Adrenal gland (tissue), 12 donors: ENCODE data around the gene RTP5. TPM values are rescaled to one million over a fixed set of nuclear protein-coding genes. Genes with fewer than 3 reads are reported as not detected.

Experiments
- DNase-seq, 7 donors: peaks; one replicate each; pipeline ENCODE4 v3.0.0-alpha.2; 2019 to 2020
- H3K27ac ChIP-seq, 5 donors: fragments of 200-600 bp; sonication (generic) in 4 of 5; 1 replicate in 3 of 5; 2 replicates in 2 of 5; pipeline versions ENCODE4 v1.5.1 to v1.8.0; 2016 to 2020; ENCODE audit warnings: mild to moderate bottlenecking in 1 of 5
- H3K27me3 ChIP-seq: fragments of 200-600 bp; 2 replicates; pipeline ENCODE4 v1.8.0; 2021
- H3K36me3 ChIP-seq, 2 donors: fragments of 200-600 bp; replicated peaks in 1 of 2; 1 replicate in 1 of 2; 2 replicates in 1 of 2; pipeline versions ENCODE4 v1.5.1 to v1.8.0; 2018 to 2022
- H3K4me1 ChIP-seq, 2 donors: fragments of 200-600 bp; replicated peaks in 1 of 2; 1 replicate in 1 of 2; 2 replicates in 1 of 2; pipeline versions ENCODE4 v1.5.1 to v1.8.0; 2018 to 2021
- H3K4me3 ChIP-seq, 4 donors: fragments of 200-600 bp; sonication (generic) in 3 of 4; one replicate each; pipeline ENCODE4 v1.5.1; 2016 to 2018
- H3K9me3 ChIP-seq, 3 donors: fragments of 200-600 bp; sonication (generic) in 1 of 3; replicated peaks in 1 of 3; 1 replicate in 2 of 3; 2 replicates in 1 of 3; pipeline versions ENCODE4 v1.5.1 to v1.8.0; 2016 to 2021
- POLR2A ChIP-seq, 2 donors: fragments of 450-650 bp; IDR thresholded peaks; one replicate each; pipeline ENCODE4 v1.6.1; 2017; ENCODE audit warnings: antibody characterized with exemption in 2 of 2, mild to moderate bottlenecking in 2 of 2, moderate library complexity in 1 of 2
- WGBS, 4 donors: extraction: QIAGEN DNeasy Blood & Tissue Kit in 2 of 4; methylation state at CpG; one replicate each; pipeline versions ENCODE4 v1.1.5 to v1.1.7; 2013 to 2017; 5-methylcytosine and 5-hydroxymethylcytosine counted together
- intact Hi-C, 2 donors: fragments of 100-400 bp; cut with DNase I; formaldehyde crosslinking; loops; one replicate each; pipeline versions ENCODE4 v1.14.1 to v1.15.0; 2022 to 2023
- polyA plus RNA-seq, 3 donors: library from polyadenylated mRNA; stranded (reverse); fragments of 200-250 nt in 2 of 3; fragments of 350-450 nt in 1 of 3; fragmentation: Illumina TruSeq in 1 of 3; extraction: RNeasy Lipid Tissue Mini Kit (QIAGEN cat#74804) in 1 of 3; gene quantifications; one replicate each; pipeline ENCODE4 v1.2.3, GENCODE V29; 2013 to 2014
- total RNA-seq, 9 donors: library from RNA; depleted of rRNA in 4 of 9; stranded (reverse); fragments of >200 nt in 4 of 9; fragments of 120-200 nt in 1 of 9; fragmentation: NEBNext Ultra II Directional in 1 of 9; extraction: Animal tissue kit (Norgen Biotek cat#: 25700) in 1 of 9; gene quantifications; one replicate each; pipeline versions ENCODE4 v1.1.0 to v1.2.4, GENCODE V29; 2013 to 2023
- TF ChIP-seq, protein P1 (sequence below), 6 experiments: fragments of 450-650 bp in 4 of 6; fragments of 200-600 bp in 2 of 6; sonication (generic) in 1 of 6; IDR thresholded peaks; 1 replicate in 5 of 6; 2 replicates in 1 of 6; pipeline versions ENCODE4 v1.5.1 to v1.8.0; 2016 to 2021; ENCODE audit warnings: antibody characterized with exemption in 6 of 6, mild to moderate bottlenecking in 2 of 6, moderate library complexity in 1 of 6
- donor health status: healthy with polysubstance abuse.
- donor health status: Bipolar disorder and iron deficiency.
- donor health status: DM: yes; HTN: yes; CAD: no.
- donor health status: DM: no; HTN: no; CAD: no.
- donor health status: DM: no; HTN: no; CAD: no.
- donor health status: DM: yes; HTN: yes; CAD: no.

Gene RTP5
- total and polyA plus RNA-seq, 12 donors: 0.07 to 0.56 (median 0.11) TPM; not detected in 9

DNA sequence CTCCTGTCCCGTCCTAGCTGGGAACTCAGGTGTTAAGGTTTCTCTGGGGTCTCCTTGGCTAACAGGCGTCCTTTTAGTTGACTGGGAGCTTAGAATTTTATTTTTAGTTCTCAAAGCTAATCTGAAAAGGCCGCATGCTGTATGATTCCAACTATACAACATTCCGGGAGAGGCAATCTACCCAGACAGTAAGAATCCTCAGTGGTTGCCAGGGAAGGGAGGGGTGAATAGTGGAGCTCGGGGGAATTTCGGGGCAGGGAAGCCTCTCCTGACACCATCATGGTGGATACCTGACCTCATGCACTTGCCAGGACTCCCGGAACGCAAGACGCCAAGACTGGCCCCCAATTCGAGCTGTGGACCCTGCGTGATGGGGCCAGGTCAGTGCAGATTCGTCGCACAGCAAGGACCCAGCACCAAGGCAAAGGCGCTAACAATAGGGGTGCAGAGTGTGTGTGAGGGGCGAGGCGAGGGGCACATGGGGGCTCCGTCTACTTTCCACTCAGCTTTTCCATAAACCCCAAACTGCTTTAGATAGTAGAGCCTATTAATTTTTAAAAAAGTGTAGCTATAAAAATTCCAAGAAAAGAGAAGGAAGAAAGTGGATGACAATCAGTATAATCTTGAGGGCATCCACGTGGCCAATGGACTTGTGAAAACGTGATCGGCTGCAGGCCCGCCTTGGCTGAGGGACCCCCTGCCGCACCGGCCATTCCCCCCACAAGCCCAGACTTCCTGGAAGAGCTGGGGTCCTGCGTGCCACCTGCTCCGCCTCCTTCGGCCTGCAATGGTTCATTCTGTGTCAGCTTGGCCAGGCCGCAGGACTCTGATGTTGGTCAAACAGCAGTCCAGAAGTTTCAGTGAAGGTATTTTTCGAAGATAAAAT is 28.1 kb upstream of the RTP5 start:
- TF ChIP-seq, protein P1, sequence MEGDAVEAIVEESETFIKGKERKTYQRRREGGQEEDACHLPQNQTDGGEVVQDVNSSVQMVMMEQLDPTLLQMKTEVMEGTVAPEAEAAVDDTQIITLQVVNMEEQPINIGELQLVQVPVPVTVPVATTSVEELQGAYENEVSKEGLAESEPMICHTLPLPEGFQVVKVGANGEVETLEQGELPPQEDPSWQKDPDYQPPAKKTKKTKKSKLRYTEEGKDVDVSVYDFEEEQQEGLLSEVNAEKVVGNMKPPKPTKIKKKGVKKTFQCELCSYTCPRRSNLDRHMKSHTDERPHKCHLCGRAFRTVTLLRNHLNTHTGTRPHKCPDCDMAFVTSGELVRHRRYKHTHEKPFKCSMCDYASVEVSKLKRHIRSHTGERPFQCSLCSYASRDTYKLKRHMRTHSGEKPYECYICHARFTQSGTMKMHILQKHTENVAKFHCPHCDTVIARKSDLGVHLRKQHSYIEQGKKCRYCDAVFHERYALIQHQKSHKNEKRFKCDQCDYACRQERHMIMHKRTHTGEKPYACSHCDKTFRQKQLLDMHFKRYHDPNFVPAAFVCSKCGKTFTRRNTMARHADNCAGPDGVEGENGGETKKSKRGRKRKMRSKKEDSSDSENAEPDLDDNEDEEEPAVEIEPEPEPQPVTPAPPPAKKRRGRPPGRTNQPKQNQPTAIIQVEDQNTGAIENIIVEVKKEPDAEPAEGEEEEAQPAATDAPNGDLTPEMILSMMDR (IDR thresholded peaks at IDR 0.05): no peak
- TF ChIP-seq POLR2A (IDR thresholded peaks at IDR 0.05): no peak

DNA sequence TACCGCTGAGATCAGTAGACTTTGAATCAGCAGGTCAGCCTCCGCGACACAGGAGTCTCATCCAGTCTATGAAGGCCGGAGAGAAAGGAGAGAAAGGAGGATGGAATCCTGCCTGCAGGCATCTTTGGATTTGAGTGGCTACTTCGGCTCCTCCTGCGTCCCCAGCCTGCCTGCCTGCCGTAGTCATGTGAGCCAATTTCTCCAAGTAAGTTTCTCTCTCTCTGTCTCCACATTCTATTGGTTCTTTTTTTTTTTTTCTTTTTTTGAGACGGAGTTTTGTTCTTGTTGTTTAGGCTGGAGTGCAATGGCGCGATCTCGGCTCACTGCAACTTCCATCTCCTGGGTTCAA is 27.5 kb upstream of the RTP5 start:
- Histone ChIP-seq H3K27ac (no peak overlapping the region), H3K9me3 (no peaks in the 10 kb centered on the region), H3K4me3 (no peak overlapping the region), H3K4me1 (peaks cover 0 to 7% of the 10 kb centered on the region in 2 donors), H3K36me3 (no peaks in the 10 kb centered on the region), H3K27me3 (no peaks in the 10 kb centered on the region)
- intact Hi-C loops: no loop called here
- 87 to 91% (median 90%) methylated on average over 11 of the region's 11 CpGs for WGBS, 4 donors
- no peak for TF ChIP-seq POLR2A (IDR thresholded peaks at IDR 0.05)
- TF ChIP-seq, protein P1 (IDR thresholded peaks at IDR 0.05): no peak
- DNase-seq: no peak

More for the DNA sequence above, 28.1 kb upstream of the RTP5 start:
- Histone ChIP-seq H3K4me3 (no peak overlapping the region), H3K4me1 (peaks cover 0 to 7% of the 10 kb centered on the region in 2 donors), H3K9me3 (no peaks in the 10 kb centered on the region), H3K27me3 (no peaks in the 10 kb centered on the region), H3K27ac (no peak overlapping the region), H3K36me3 (no peaks in the 10 kb centered on the region)
- intact Hi-C loops: no loop called here
- DNase-seq: peak in 1 of 7 donors; percentile 17
- WGBS, 4 donors: 85 to 88% (median 87%) methylated on average over 27 to 28 of the region's 28 CpGs

DNA sequence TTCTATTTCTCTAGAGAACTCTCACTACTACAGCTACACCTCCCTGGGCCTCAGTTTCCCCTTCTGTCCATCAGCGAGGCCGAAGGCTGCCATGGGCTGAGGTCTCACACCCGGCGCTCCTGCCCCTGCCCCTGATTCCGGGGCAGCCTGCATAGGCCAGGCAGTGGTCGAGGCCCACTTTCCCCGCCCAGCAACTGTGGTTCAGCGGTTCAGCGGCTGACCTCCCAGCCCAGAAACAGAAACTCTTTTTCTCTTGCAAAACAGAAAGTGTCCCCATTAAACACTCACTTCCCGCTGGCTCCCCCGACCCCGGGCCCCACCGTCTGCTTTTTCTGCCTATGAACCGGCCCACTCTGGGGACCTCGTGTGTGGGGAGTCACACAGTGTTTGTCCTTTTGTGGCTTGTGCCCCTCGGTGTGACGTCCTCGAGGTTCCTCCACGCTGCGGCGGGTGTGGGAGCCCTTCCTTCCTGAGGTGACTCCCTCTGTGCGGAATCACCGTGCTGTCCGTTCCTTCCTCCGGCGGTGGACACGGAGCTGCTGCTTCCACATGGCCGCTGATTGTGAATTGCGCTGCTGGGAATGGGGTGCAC is 26.8 kb upstream of the RTP5 start:
- Histone ChIP-seq H3K9me3 (no peaks in the 10 kb centered on the region), H3K27ac (peak overlapping the region in 3 of 5 donors; percentile 3 to 77 (median 29)), H3K4me3 (peak overlapping the region in 1 of 4 donors; percentile 26), H3K36me3 (no peaks in the 10 kb centered on the region), H3K27me3 (no peaks in the 10 kb centered on the region), H3K4me1 (peaks cover 0 to 7% of the 10 kb centered on the region in 2 donors)
- DNase-seq: peak in 6 of 7 donors; percentile 23 to 76 (median 56)
- intact Hi-C loops: no loop called here
- TF ChIP-seq, protein P1 (IDR thresholded peaks at IDR 0.05): no peak
- TF ChIP-seq POLR2A (IDR thresholded peaks at IDR 0.05): no peak
- 59 to 69% (median 62%) methylated on average over 15 to 29 of the region's 29 CpGs for WGBS, 4 donors

DNA sequence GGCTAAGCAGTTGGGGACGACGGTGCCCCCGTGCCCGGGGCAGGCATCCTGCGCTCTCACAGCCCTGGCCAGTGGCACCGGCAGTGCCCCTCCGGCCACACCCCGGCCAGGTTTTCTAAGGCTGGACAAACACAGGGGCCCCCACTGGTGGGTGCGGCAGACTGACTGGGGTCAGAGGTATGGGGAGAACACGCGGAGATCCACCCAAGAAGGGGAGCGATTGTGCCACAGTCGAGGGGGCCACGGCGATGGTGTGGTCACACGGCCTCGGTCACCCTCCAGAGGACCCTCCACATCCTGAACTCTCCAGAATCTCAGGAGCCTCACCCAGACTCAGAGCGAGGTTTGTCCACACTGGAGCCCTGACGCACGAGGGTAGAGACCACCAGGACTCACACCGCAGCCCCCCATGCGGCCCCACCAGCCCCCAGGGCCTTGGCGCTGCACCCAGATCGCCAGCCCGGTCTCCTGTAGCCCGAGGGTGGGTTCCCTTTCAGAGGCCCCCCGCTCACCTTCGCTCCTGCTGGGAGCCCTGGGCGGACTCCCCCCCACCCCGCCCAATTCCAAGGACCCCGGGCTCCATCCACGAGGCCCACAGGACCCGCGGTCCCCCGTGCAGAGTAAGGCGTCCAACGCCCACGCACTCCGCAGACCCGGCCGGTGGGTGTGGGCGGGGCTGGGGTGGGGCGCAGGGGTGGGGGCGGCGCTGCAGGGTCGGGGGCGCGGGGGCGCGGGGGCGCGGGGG is 26.0 kb upstream of the RTP5 start:
- Histone ChIP-seq H3K27me3 (no peaks in the 10 kb centered on the region), H3K27ac (peak overlapping the region in 3 of 5 donors; percentile 3 to 77 (median 29)), H3K4me3 (peak overlapping the region in 1 of 4 donors; percentile 59), H3K4me1 (peaks cover 0 to 7% of the 10 kb centered on the region in 2 donors), H3K9me3 (no peaks in the 10 kb centered on the region), H3K36me3 (no peaks in the 10 kb centered on the region)
- TF ChIP-seq, protein P1 (IDR thresholded peaks at IDR 0.05): no peak
- no peak for TF ChIP-seq POLR2A (IDR thresholded peaks at IDR 0.05)
- intact Hi-C loops: no loop called here
- DNase-seq: peak in 3 of 7 donors; percentile 18 to 46 (median 21)
- 50 to 81% (median 62%) methylated on average over 17 to 52 of the region's 52 CpGs for WGBS, 4 donors
